CD14-positive monocyte (primary cell): ENCODE measurements around the gene SMCHD1. TPM values are rescaled to one million over a fixed set of nuclear protein-coding genes. Genes with fewer than 3 reads are reported as not detected.
"Not testable (repeated sequence)": the region's sequence is repeated elsewhere in the genome, so short reads cannot be mapped to it uniquely, and the experiment has no call there.

Source experiments
- DNase-seq, 3 donors: peaks; one replicate each; pipeline ENCODE4 v3.0.0-alpha.2; 2011 to 2022
- H2AFZ ChIP-seq: 2 replicates; pipeline ENCODE4 v1.6.0; 2012; ENCODE audit warnings: mild to moderate bottlenecking, low read depth, low read length, inconsistent platforms; ENCODE audit not compliant: insufficient read depth, poor library complexity, severe bottlenecking
- H3K27ac ChIP-seq, 2 donors: 1 replicate in 1 of 2; 2 replicates in 1 of 2; pipeline ENCODE4 v1.5.1; 2012 to 2013; ENCODE audit warnings: low read length in 2 of 2, control low read depth in 1 of 2, inconsistent platforms in 1 of 2, low read depth in 1 of 2, mild to moderate bottlenecking in 1 of 2
- H3K27me3 ChIP-seq, 2 donors: one replicate each; pipeline versions ENCODE4 v1.6.0 to v1.6.1; 2011 to 2013; ENCODE audit warnings: low read length in 2 of 2; ENCODE audit not compliant: control insufficient read depth in 2 of 2, insufficient read depth in 2 of 2
- H3K36me3 ChIP-seq, 2 donors: replicated peaks in 1 of 2; 1 replicate in 1 of 2; 2 replicates in 1 of 2; pipeline versions ENCODE4 v1.5.1 to v1.6.1; 2012 to 2013; ENCODE audit warnings: low read length in 2 of 2, control low read depth in 1 of 2, inconsistent platforms in 1 of 2, mild to moderate bottlenecking in 1 of 2; ENCODE audit not compliant: insufficient read depth in 2 of 2, control insufficient read depth in 1 of 2
- H3K4me1 ChIP-seq, 2 donors: 1 replicate in 1 of 2; 2 replicates in 1 of 2; pipeline versions ENCODE4 v1.5.1 to v1.6.1; 2012 to 2013; ENCODE audit warnings: low read length in 2 of 2, control low read depth in 1 of 2, inconsistent platforms in 1 of 2, mild to moderate bottlenecking in 1 of 2, moderate library complexity in 1 of 2; ENCODE audit not compliant: insufficient read depth in 2 of 2, control insufficient read depth in 1 of 2
- H3K4me2 ChIP-seq: replicated peaks from 2 replicates; pipeline ENCODE3; 2012; ENCODE audit warnings: low read length, moderate library complexity, mild to moderate bottlenecking; ENCODE audit not compliant: poor library complexity, severe bottlenecking; ENCODE audit errors: extremely low read depth
- H3K4me3 ChIP-seq, 3 experiments: fragments of 200-600 bp in 1 of 3; sonication (generic) in 1 of 3; replicated peaks in 1 of 3; 1 replicate in 2 of 3; 2 replicates in 1 of 3; pipeline ENCODE4 v1.5.1; 2011 to 2013; ENCODE audit warnings: low read length in 3 of 3, mild to moderate bottlenecking in 3 of 3, control low read depth in 2 of 3, low read depth in 2 of 3, inconsistent platforms in 1 of 3, moderate library complexity in 1 of 3
- H3K79me2 ChIP-seq: 2 replicates; pipeline ENCODE4 v1.6.0; 2012; ENCODE audit warnings: mild to moderate bottlenecking, control low read depth, inconsistent platforms, low read length, moderate library complexity; ENCODE audit not compliant: insufficient read depth
- H3K9ac ChIP-seq: 2 replicates; pipeline ENCODE4 v1.6.0; 2017; ENCODE audit warnings: low read length, mild to moderate bottlenecking; ENCODE audit not compliant: insufficient read depth, poor library complexity, severe bottlenecking
- H3K9me3 ChIP-seq, 2 donors: replicated peaks in 1 of 2; 1 replicate in 1 of 2; 2 replicates in 1 of 2; pipeline versions ENCODE4 v1.5.1 to v1.6.1; 2012 to 2013; ENCODE audit warnings: low read length in 2 of 2, control low read depth in 1 of 2; ENCODE audit not compliant: control insufficient read depth in 1 of 2, insufficient read depth in 1 of 2
- H4K20me1 ChIP-seq: 2 replicates; pipeline ENCODE4 v1.6.0; 2012; ENCODE audit warnings: mild to moderate bottlenecking, low read length, control low read depth, moderate library complexity; ENCODE audit not compliant: insufficient read depth
- H3K27ac Mint-ChIP-seq, 7 donors: one replicate each; pipeline ENCODE4 v1.8.0; 2020; ENCODE audit warnings: mild to moderate bottlenecking in 7 of 7, mixed read lengths in 7 of 7, moderate library complexity in 6 of 7, inconsistent platforms in 2 of 7
- H3K27me3 Mint-ChIP-seq, 3 donors: one replicate each; pipeline ENCODE4 v1.8.0; 2021 to 2022; ENCODE audit warnings: low read depth in 3 of 3, mild to moderate bottlenecking in 3 of 3, mixed read lengths in 3 of 3, moderate library complexity in 3 of 3, inconsistent platforms in 1 of 3
- H3K36me3 Mint-ChIP-seq, 2 donors: one replicate each; pipeline ENCODE4 v1.8.0; 2020; ENCODE audit warnings: mixed read lengths in 2 of 2, inconsistent platforms in 1 of 2, mild to moderate bottlenecking in 1 of 2
- H3K4me1 Mint-ChIP-seq: one replicate; pipeline ENCODE4 v1.8.0; 2020; ENCODE audit warnings: mild to moderate bottlenecking, mixed read lengths
- H3K4me3 Mint-ChIP-seq, 2 donors: one replicate each; pipeline ENCODE4 v1.8.0; 2020; ENCODE audit warnings: mild to moderate bottlenecking in 2 of 2, mixed read lengths in 2 of 2, moderate library complexity in 1 of 2
- H3K9me3 Mint-ChIP-seq, 7 donors: one replicate each; pipeline ENCODE4 v1.8.0; 2020 to 2022; ENCODE audit warnings: mixed read lengths in 7 of 7, mild to moderate bottlenecking in 6 of 7, moderate library complexity in 6 of 7, inconsistent platforms in 2 of 7
- WGBS: methylation state at CpG from one replicate; pipeline ENCODE4 v1.1.5; 2013; ENCODE audit warnings: missing lambda C conversion rate; ENCODE audit not compliant: insufficient coverage; 5-methylcytosine and 5-hydroxymethylcytosine counted together
- intact Hi-C, 2 donors: fragments of 100-400 bp; cut with micrococcal nuclease; formaldehyde crosslinking; loops; one replicate each; pipeline versions ENCODE4 v1.15.0 to v1.15.1; 2023
- polyA plus RNA-seq, 3 donors: library from polyadenylated mRNA; depleted of rRNA in 1 of 3; unstranded in 2 of 3; stranded (reverse) in 1 of 3; fragments of 300-500 nt in 2 of 3; fragments of >200 nt in 1 of 3; fragmentation: Illumina TruSeq in 2 of 3; gene quantifications; 1 replicate in 2 of 3; 2 replicates in 1 of 3; pipeline ENCODE4 v1.2.3, GENCODE V29; 2012 to 2021
- TF ChIP-seq, protein P1 (sequence below): fragments of 200-600 bp; IDR thresholded peaks from one replicate; pipeline ENCODE4 v1.8.0; 2022; ENCODE audit warnings: antibody characterized with exemption, mild to moderate bottlenecking

SMCHD1 gene
- polyA plus RNA-seq, 3 donors: 12.7 to 45.5 (median 16.8) TPM

DNA sequence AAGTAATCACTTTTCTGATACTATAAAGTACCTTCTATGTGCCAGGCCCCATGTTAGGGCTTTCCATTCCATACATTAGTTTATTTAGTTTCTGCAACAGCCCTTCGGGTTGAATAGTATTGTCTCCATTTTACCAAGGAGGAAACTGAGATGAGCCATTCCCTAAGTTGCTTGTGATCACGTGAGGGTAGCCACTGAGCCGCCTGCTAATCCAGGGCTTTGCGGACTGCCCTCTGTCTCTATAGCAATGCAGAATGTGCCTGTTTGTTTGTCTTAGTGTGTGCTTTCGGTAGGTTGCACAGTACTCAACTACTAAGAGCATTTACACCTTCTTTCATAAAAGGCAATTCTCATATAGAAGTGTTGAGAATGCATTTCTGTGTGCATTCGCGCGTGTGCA lies 196.2 kb downstream of the SMCHD1 start:
- H3K27me3 Mint-ChIP-seq: peaks cover 0 to 2% (median 0%) of the 10 kb centered on the region in 3 donors
- Histone ChIP-seq H3K4me3 (no peak overlapping the region), H3K4me2 (no peak overlapping the region), H3K9ac (no peak overlapping the region), H3K79me2 (peaks cover 94% of the 10 kb centered on the region), H3K9me3 (no peaks in the 10 kb centered on the region), H3K27me3 (no peaks in the 10 kb centered on the region), H2AFZ (no peak overlapping the region), H3K27ac (no peak overlapping the region), H3K4me1 (peaks cover 63 to 76% of the 10 kb centered on the region in 2 donors), H4K20me1 (peaks cover 94% of the 10 kb centered on the region), H3K36me3 (peaks cover 45 to 59% of the 10 kb centered on the region in 2 donors)
- DNase-seq: no peak
- H3K9me3 Mint-ChIP-seq: no peaks in the 10 kb centered on the region
- TF ChIP-seq, protein P1, sequence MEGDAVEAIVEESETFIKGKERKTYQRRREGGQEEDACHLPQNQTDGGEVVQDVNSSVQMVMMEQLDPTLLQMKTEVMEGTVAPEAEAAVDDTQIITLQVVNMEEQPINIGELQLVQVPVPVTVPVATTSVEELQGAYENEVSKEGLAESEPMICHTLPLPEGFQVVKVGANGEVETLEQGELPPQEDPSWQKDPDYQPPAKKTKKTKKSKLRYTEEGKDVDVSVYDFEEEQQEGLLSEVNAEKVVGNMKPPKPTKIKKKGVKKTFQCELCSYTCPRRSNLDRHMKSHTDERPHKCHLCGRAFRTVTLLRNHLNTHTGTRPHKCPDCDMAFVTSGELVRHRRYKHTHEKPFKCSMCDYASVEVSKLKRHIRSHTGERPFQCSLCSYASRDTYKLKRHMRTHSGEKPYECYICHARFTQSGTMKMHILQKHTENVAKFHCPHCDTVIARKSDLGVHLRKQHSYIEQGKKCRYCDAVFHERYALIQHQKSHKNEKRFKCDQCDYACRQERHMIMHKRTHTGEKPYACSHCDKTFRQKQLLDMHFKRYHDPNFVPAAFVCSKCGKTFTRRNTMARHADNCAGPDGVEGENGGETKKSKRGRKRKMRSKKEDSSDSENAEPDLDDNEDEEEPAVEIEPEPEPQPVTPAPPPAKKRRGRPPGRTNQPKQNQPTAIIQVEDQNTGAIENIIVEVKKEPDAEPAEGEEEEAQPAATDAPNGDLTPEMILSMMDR: no peak
- no peak overlapping the region for H3K4me3 Mint-ChIP-seq
- peaks cover 72% of the 10 kb centered on the region for H3K4me1 Mint-ChIP-seq
- 17% methylated on average over 1 of the region's 8 CpGs for WGBS
- H3K27ac Mint-ChIP-seq: no peak overlapping the region
- peaks cover 59 to 73% of the 10 kb centered on the region in 2 donors for H3K36me3 Mint-ChIP-seq
- intact Hi-C loops: no loop called here

DNA sequence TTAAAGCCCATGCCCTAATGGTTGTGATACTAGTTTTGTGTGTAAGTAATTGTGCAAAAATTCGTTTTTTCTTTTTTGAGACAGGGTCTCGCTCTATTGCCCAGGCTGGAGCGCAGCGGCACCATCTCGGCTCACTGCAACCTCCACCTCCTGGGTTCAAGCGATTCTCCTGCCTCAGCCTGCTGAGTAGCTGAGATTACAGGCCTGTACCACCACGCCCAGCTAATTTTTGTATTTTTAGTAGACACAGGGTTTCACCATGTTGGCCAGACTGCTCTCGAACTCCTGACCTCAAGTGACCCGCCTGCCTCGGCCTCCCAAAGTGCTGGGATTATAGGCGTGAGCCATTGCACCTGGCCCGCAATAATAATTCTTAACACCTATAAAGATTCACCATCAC lies 196.9 kb downstream of the SMCHD1 start:
- H3K4me1 ChIP-seq: peaks cover 70 to 83% of the 10 kb centered on the region in 2 donors
- DNase-seq, H3K9me3 Mint-ChIP-seq, H3K27me3 Mint-ChIP-seq, H3K4me3 ChIP-seq, intact Hi-C loops, H3K9me3 ChIP-seq, H3K4me2 ChIP-seq, H2AFZ ChIP-seq, H3K27me3 ChIP-seq, H3K9ac ChIP-seq, H3K4me3 Mint-ChIP-seq, H3K27ac ChIP-seq: not testable (repeated sequence)
- H3K36me3 ChIP-seq: peaks cover 45 to 59% of the 10 kb centered on the region in 2 donors
- H4K20me1 ChIP-seq: peaks cover 98% of the 10 kb centered on the region
- peaks cover 59 to 73% of the 10 kb centered on the region in 2 donors for H3K36me3 Mint-ChIP-seq
- peaks cover 79% of the 10 kb centered on the region for H3K4me1 Mint-ChIP-seq
- WGBS: 96% methylated on average over 4 of the region's 12 CpGs
- H3K79me2 ChIP-seq: peaks cover 89% of the 10 kb centered on the region
- H3K27ac Mint-ChIP-seq: peak overlapping the region in 1 of 7 donors; percentile 46
